ENCODE data around the gene FSTL4.

GRCh38 chr5:133253070-133253469 is 359.3 kb downstream of the FSTL4 start:
- no peak for TF ChIP-seq CREB1 (CRISPR knock-in tag; IDR thresholded peaks at IDR 0.05; ENCODE audit: low read depth)
- no peak for TF ChIP-seq CTCF (conservative IDR thresholded peaks at IDR 0.05; ENCODE audit: low read depth in 2 of 2)
- TF ChIP-seq EZH2phosphoT487 (IDR thresholded peaks at IDR 0.05; ENCODE audit: unreplicated experiment), result no peak
- no peak for TF ChIP-seq EZH2 (IDR thresholded peaks at IDR 0.05; ENCODE audit: low read depth, unreplicated experiment)
- TF ChIP-seq POLR2AphosphoS5 (IDR thresholded peaks at IDR 0.05; ENCODE audit: low read depth), result no peak
- no peak for TF ChIP-seq REST (IDR thresholded peaks at IDR 0.05; ENCODE audit: unreplicated experiment)
- no peak for TF ChIP-seq ETS1 (IDR thresholded peaks at IDR 0.05)
- TF ChIP-seq ZNF114 (CRISPR knock-in tag; IDR thresholded peaks at IDR 0.05), result no peak
- no peak for TF ChIP-seq ZNF331 (CRISPR knock-in tag; IDR thresholded peaks at IDR 0.05; ENCODE audit: low read depth)
- no peak for TF ChIP-seq NANOG (IDR thresholded peaks at IDR 0.05; ENCODE audit: borderline replicate concordance)
- no peak for TF ChIP-seq JUNB (IDR thresholded peaks at IDR 0.05; ENCODE audit: unreplicated experiment)
- TF ChIP-seq STAT1 (IDR thresholded peaks at IDR 0.05; ENCODE audit: unreplicated experiment), result no peak
- no peak for TF ChIP-seq ZNF462 (CRISPR knock-in tag; IDR thresholded peaks at IDR 0.05)
